Measurements from ENCODE around the gene ANTKMT.

DNA sequence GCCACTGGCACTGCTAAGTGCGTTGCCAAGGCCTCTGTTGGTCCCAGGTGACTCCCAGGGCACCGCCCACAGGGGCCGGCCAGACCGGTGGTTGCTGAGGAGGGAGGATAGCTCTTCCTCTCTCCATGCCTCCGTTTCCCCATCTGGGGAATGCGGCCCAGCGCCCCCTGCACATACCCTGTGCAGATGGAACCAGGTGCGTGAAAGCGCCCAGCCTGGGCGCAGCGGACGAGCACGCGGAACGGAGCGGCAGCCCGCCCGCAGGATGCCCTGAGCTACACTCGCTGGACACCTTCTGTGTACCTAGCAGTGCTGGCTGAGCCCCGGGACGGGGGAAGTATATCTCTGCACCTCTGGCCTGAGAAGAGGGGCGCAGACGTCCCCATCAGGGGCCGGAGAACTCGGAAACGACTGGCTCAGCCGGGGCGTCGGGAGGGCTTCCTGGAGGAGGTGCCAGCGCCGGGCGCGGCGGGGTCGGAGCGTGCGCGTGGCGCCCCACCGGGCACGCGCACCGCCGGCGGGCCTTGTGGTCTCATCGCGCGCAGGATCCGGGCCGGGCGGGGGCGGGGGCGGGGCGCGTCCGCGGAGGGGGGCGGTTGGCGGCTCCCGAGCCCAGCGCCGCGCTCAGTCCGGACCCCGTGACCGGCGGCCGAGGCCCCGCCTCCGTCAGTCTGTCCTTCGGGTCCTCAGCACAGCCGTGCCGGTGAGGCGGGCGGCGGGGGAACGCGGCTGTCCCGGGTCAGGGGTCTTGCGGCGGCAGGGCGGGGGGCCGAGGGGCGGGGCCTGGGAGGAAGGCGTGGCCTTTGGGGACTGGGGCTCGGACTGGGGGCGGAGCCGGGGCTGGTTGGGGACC lies 5.7 kb downstream of the ANTKMT start, which contains the start of the genes CCDC78 and HAGHL:
- TF ChIP-seq, protein P1, sequence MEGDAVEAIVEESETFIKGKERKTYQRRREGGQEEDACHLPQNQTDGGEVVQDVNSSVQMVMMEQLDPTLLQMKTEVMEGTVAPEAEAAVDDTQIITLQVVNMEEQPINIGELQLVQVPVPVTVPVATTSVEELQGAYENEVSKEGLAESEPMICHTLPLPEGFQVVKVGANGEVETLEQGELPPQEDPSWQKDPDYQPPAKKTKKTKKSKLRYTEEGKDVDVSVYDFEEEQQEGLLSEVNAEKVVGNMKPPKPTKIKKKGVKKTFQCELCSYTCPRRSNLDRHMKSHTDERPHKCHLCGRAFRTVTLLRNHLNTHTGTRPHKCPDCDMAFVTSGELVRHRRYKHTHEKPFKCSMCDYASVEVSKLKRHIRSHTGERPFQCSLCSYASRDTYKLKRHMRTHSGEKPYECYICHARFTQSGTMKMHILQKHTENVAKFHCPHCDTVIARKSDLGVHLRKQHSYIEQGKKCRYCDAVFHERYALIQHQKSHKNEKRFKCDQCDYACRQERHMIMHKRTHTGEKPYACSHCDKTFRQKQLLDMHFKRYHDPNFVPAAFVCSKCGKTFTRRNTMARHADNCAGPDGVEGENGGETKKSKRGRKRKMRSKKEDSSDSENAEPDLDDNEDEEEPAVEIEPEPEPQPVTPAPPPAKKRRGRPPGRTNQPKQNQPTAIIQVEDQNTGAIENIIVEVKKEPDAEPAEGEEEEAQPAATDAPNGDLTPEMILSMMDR (conservative IDR thresholded peaks at IDR 0.05; ENCODE audit: low read depth, low read length), result no peak
- TF ChIP-seq POLR2A (IDR thresholded peaks at IDR 0.05; ENCODE audit: low read depth, low read length) (no peak), RAD21 (IDR thresholded peaks at IDR 0.05; ENCODE audit: low read length) (no peak), MAFK (IDR thresholded peaks at IDR 0.05; ENCODE audit: low read depth, low read length) (no peak), SMC3 (IDR thresholded peaks at IDR 0.05; ENCODE audit: low read depth, low read length) (no peak), CEBPB (IDR thresholded peaks at IDR 0.05; ENCODE audit: low read depth, low read length) (no peak), CHD1 (IDR thresholded peaks at IDR 0.05; ENCODE audit: low read depth, low read length) (no peak), MAZ (IDR thresholded peaks at IDR 0.05; ENCODE audit: borderline replicate concordance, low read depth, low read length) (no peak; the same call in 1 of the 2 replicates), RCOR1 (IDR thresholded peaks at IDR 0.05; ENCODE audit: insufficient replicate concordance, low read length) (no peak)

Measured in IMR-90 (cell line).